K562 (cell line): ENCODE results near the gene OVCH2. TPM values are rescaled to one million over a fixed set of nuclear protein-coding genes. Genes with fewer than 3 reads are reported as not detected.

Experiments
- ATAC-seq: fragments of 200-7000 bp; cut with Tn5 transposase; 3 replicates; pipeline ENCODE4 v1.9.1; 2020; ENCODE audit warnings: moderate library complexity
- BruUV-seq: library from RNA; stranded (reverse); fragments of 400-500 nt; replicated peaks from 2 replicates; lab custom pipeline; 2021; lab: Mats Ljungman, UMichigan
- CTCF ChIA-PET: fragments of 300-600 bp; formaldehyde crosslinking; extraction: SDS; loops from one replicate; lab custom pipeline; 2021; ENCODE audit warnings: low intra/inter-chr PET ratio; lab: Yijun Ruan, JAX
- POLR2A ChIA-PET: fragments of 300-600, 350-650 bp; sonication (Branson Sonifier 250); formaldehyde crosslinking; extraction: SDS; loops from one replicate; lab custom pipeline; 2021; ENCODE audit warnings: antibody characterized with exemption, inconsistent platforms; lab: Yijun Ruan, JAX
- DNase-seq, 4 experiments: peaks; one replicate each; pipeline versions ENCODE4 v3.0.0 to v3.0.0-alpha.2; 2011 to 2018; ENCODE audit warnings: low spot score in 3 of 4, mixed read lengths in 3 of 4; ENCODE audit errors: extremely low read depth in 1 of 4
- FAIRE-seq: peaks from 2 replicates; lab custom pipeline; 2011; peaks lifted over from hg19 to GRCh38; lab: Jason Lieb, UNC
- H2AFZ ChIP-seq: 2 replicates; pipeline ENCODE4 v1.6.0; 2011; ENCODE audit warnings: low read depth, low read length, control low read depth, inconsistent platforms
- H3K27ac ChIP-seq: fragments of 200-600 bp; 3 replicates; pipeline ENCODE4 v1.8.0; 2011; ENCODE audit warnings: low read depth, mild to moderate bottlenecking, control low read depth, inconsistent platforms, low read length, moderate library complexity, mixed read lengths; ENCODE audit errors: extremely low read depth
- H3K27me3 ChIP-seq, 2 experiments: fragments of 300-600 bp in 1 of 2; 2 replicates in 1 of 2; 3 replicates in 1 of 2; pipeline versions ENCODE4 v1.6.0 to v1.8.0; 2011; ENCODE audit warnings: inconsistent platforms in 2 of 2, low read length in 2 of 2, mild to moderate bottlenecking in 1 of 2, mixed read lengths in 1 of 2, moderate library complexity in 1 of 2; ENCODE audit not compliant: control insufficient read depth in 2 of 2, insufficient read depth in 2 of 2
- H3K36me3 ChIP-seq: fragments of 300-600 bp; 3 replicates; pipeline ENCODE4 v1.8.0; 2011; ENCODE audit warnings: mild to moderate bottlenecking, low read length, inconsistent platforms; ENCODE audit not compliant: control insufficient read depth, insufficient read depth
- H3K4me1 ChIP-seq, 2 experiments: fragments of 200-600 bp in 1 of 2; replicated peaks in 1 of 2; 2 replicates in 1 of 2; 3 replicates in 1 of 2; pipeline versions ENCODE4 v1.5.1 to v1.8.0; 2011; ENCODE audit warnings: inconsistent platforms in 2 of 2, low read length in 2 of 2, mild to moderate bottlenecking in 1 of 2, mixed read lengths in 1 of 2, moderate library complexity in 1 of 2; ENCODE audit not compliant: control insufficient read depth in 2 of 2, insufficient read depth in 2 of 2
- H3K4me2 ChIP-seq: 2 replicates; pipeline ENCODE4 v1.6.1; 2011; ENCODE audit warnings: low read length, control low read depth, inconsistent platforms, mixed read lengths; ENCODE audit not compliant: insufficient read depth
- H3K4me3 ChIP-seq: fragments of 200-600 bp; sonication (generic), shearing (Covaris generic); 2 replicates; pipeline ENCODE4 v1.5.1; 2016; ENCODE audit warnings: control low read depth, inconsistent platforms
- H3K79me2 ChIP-seq: fragments of 200-600 bp; 3 replicates; pipeline ENCODE4 v1.8.0; 2011; ENCODE audit warnings: low read length, inconsistent platforms; ENCODE audit not compliant: control insufficient read depth, insufficient read depth
- H3K9ac ChIP-seq, 2 experiments: 2 replicates each; pipeline versions ENCODE4 v1.6.0 to v1.6.1; 2011; ENCODE audit warnings: low read depth in 2 of 2, low read length in 2 of 2, control low read depth in 1 of 2, inconsistent platforms in 1 of 2, mild to moderate bottlenecking in 1 of 2, mixed read lengths in 1 of 2; ENCODE audit not compliant: insufficient read depth in 1 of 2
- H3K9me1 ChIP-seq: one replicate; pipeline ENCODE4 v1.6.0; 2011; ENCODE audit warnings: inconsistent platforms, mild to moderate bottlenecking, low read length, moderate library complexity; ENCODE audit not compliant: control insufficient read depth, insufficient read depth
- H3K9me3 ChIP-seq: replicated peaks from 2 replicates; pipeline ENCODE4 v1.5.1; 2011; ENCODE audit warnings: low read depth, low read length, inconsistent platforms; ENCODE audit not compliant: control insufficient read depth, insufficient read depth
- H4K20me1 ChIP-seq: replicated peaks from 2 replicates; pipeline ENCODE4 v1.6.1; 2011; ENCODE audit warnings: low read length, inconsistent platforms, mixed read lengths; ENCODE audit not compliant: control insufficient read depth, insufficient read depth
- ATF3 ChIP-seq, 2 experiments: fragments of 450-650 bp in 1 of 2; sonication (generic) in 1 of 2; formaldehyde crosslinking in 1 of 2; IDR thresholded peaks in 1 of 2; conservative IDR thresholded peaks in 1 of 2; 2 replicates each; pipeline versions ENCODE4 v1.6.1 to v1.8.1; 2016 to 2023; ENCODE audit warnings: mild to moderate bottlenecking in 2 of 2, moderate library complexity in 2 of 2, inconsistent platforms in 1 of 2, missing genetic modification reagents in 1 of 2
- BCL6 ChIP-seq: fragments of 250-450 bp; sonication (Bioruptor Pico); IDR thresholded peaks from 2 replicates; pipeline ENCODE4 v1.4.0; 2020
- CREB5 ChIP-seq: fragments of 250-450 bp; sonication (Bioruptor Pico); IDR thresholded peaks from 2 replicates; pipeline ENCODE4 v1.5.0; 2020; ENCODE audit warnings: mild to moderate bottlenecking
- ESRRB ChIP-seq: fragments of 250-450 bp; sonication (Bioruptor Pico); IDR thresholded peaks from 2 replicates; pipeline ENCODE4 v1.5.0; 2020; ENCODE audit warnings: mild to moderate bottlenecking, moderate library complexity, borderline replicate concordance
- MXI1 ChIP-seq: IDR thresholded peaks from 2 replicates; pipeline ENCODE4 v1.6.1; 2011; ENCODE audit warnings: low read depth, mild to moderate bottlenecking, improper control_type of control experiment, low read length
- NFIX ChIP-seq: fragments of 250-450 bp; sonication (Bioruptor Pico); IDR thresholded peaks from 2 replicates; pipeline ENCODE4 v1.4.0; 2020; ENCODE audit warnings: low read depth, mild to moderate bottlenecking, moderate library complexity
- PPARD ChIP-seq: fragments of 250-450 bp; sonication (Bioruptor Pico); IDR thresholded peaks from 2 replicates; pipeline ENCODE4 v1.8.0; 2022; ENCODE audit warnings: inconsistent platforms, mild to moderate bottlenecking, moderate library complexity
- PRDM10 ChIP-seq: fragments of 450-650 bp; IDR thresholded peaks from 2 replicates; pipeline ENCODE4 v1.6.1; 2018; ENCODE audit not compliant: partially characterized antibody
- PYGO2 ChIP-seq: fragments of 450-650 bp; IDR thresholded peaks from 2 replicates; pipeline ENCODE4 v1.6.1; 2016; ENCODE audit warnings: mild to moderate bottlenecking, missing genetic modification characterization, moderate library complexity, missing compliant biosample characterization
- RBM15 ChIP-seq: fragments of 200-400 bp; formaldehyde crosslinking; IDR thresholded peaks from 2 replicates; pipeline ENCODE4 v1.6.1; 2018; ENCODE audit warnings: mild to moderate bottlenecking, low read length, moderate library complexity; ENCODE audit not compliant: insufficient read depth
- RBM34 ChIP-seq: fragments of 200-400 bp; formaldehyde crosslinking; IDR thresholded peaks from 2 replicates; pipeline ENCODE4 v1.6.1; 2018; ENCODE audit warnings: low read length, borderline replicate concordance; ENCODE audit not compliant: insufficient read depth
- ZNF431 ChIP-seq: sonication (generic); formaldehyde crosslinking; IDR thresholded peaks from 2 replicates; pipeline ENCODE4 v1.8.0; 2022; ENCODE audit warnings: mild to moderate bottlenecking, missing genetic modification reagents
- WGBS: fragments of 100-300 bp; shearing (Covaris generic); methylation state at CpG from one replicate; pipeline ENCODE4 v1.1.6; 2016; ENCODE audit warnings: low coverage, mixed read lengths; ENCODE audit not compliant: insufficient coverage; ENCODE audit errors: missing lambda C conversion rate; 5-methylcytosine and 5-hydroxymethylcytosine counted together
- in situ Hi-C: fragments of 300-500 bp; cut with MboI; formaldehyde crosslinking; loops from 4 replicates; pipeline ENCODE4 v1.15.0; 2018; ENCODE audit warnings: inconsistent platforms, mixed read lengths
- intact Hi-C: fragments of 100-400 bp; cut with micrococcal nuclease; formaldehyde crosslinking; loops from 2 replicates; pipeline ENCODE4 v1.14.2; 2022
- polyA plus RNA-seq, 8 experiments: library from polyadenylated mRNA; depleted of rRNA in 4 of 8; stranded (reverse) in 5 of 8; unstranded in 3 of 8; fragments of >200 nt; fragmentation: Nextera tagmentation in 2 of 8; fragmentation: Illumina TruSeq in 1 of 8; extraction: Ambion mirVana in 2 of 8; extraction: Trizol in 1 of 8; gene quantifications; 2 replicates each; pipeline versions ENCODE4 v1.2.1 to v1.2.3, GENCODE V29; 2011 to 2014; ENCODE audit warnings: inconsistent platforms in 1 of 8, missing spikeins in 1 of 8
- total RNA-seq, 7 experiments: library from RNA; depleted of rRNA in 6 of 7; stranded (reverse); fragments of >200 nt in 6 of 7; fragmentation: Illumina TruSeq in 2 of 7; extraction: Trizol in 2 of 7; gene quantifications; 2 replicates each; pipeline versions ENCODE4 v1.2.1 to v1.2.3, GENCODE V29; 2011 to 2021; ENCODE audit warnings: low replicate concordance in 1 of 7
- TF ChIP-seq, protein P1 (sequence below): IDR thresholded peaks from 2 replicates; pipeline ENCODE4 v1.6.1; 2011; ENCODE audit warnings: borderline replicate concordance, low read depth, mild to moderate bottlenecking, moderate library complexity, low read length; ENCODE audit not compliant: insufficient read depth, poor library complexity, severe bottlenecking

Gene OVCH2
- total and polyA plus RNA-seq, 9 of the 15 experiments (the other 6 are each of a cell fraction or from before 2014, with no cell fraction given), result not detected

- ChIA-PET POLR2A (interaction anchor here (0.6 to 1.0 kb wide), 2 partner anchors 86 to 144 kb away, joined by 3 to 4 read pairs; no protein-coding TSS in a partner anchor), CTCF (interaction anchor here (0.6 to 1.8 kb wide), 5 partner anchors 43 to 558 kb away, joined by 3 to 17 read pairs (median 4); no protein-coding TSS in a partner anchor)
- Histone ChIP-seq H3K4me2 (no peak overlapping the region), H3K9me3 (no peaks in the 10 kb centered on the region), H3K4me1 (peaks cover 0 to 2% of the 10 kb centered on the region in 2 experiments; a peak in 1 of 5 replicates), H3K4me3 (no peak overlapping the region), H4K20me1 (no peaks in the 10 kb centered on the region; the same call in 1 of the 2 replicates), H3K9ac (no peak overlapping the region), H3K27ac (no peak overlapping the region), H3K9me1 (no peaks in the 10 kb centered on the region), H3K27me3 (peaks cover 0 to 24% of the 10 kb centered on the region in 2 experiments; a peak in 2 of 5 replicates), H2AFZ (no peak overlapping the region), H3K79me2 (no peaks in the 10 kb centered on the region), H3K36me3 (no peaks in the 10 kb centered on the region)
- no peak for DNase-seq
- FAIRE-seq, result no peak
- ATAC-seq, result no peak; the same call in 1 of the 3 replicates
- in situ Hi-C loops (loop anchor here (25.0 kb wide), 1 partner anchor 569 kb away; the partner anchor contains the start of gene RBMXL2), intact Hi-C loops (loop anchor here (1.0 to 2.0 kb wide), 4 partner anchors 85 to 558 kb away; partner anchors contain the start of gene PPFIBP2)
- no TSS peak for BruUV-seq
- WGBS, result 9% methylated on average over 9 of the region's 11 CpGs
- TF ChIP-seq RBM15 (no peak), ATF3 (IDR thresholded peaks at IDR 0.05) (no peak), ATF3 (CRISPR knock-in tag; conservative IDR thresholded peaks at IDR 0.05) (no peak), ZNF431 (CRISPR knock-in tag) (no peak), NFIX (no peak), CREB5 (no peak), ESRRB (CRISPR knock-in tag) (no peak), BCL6 (CRISPR knock-in tag) (no peak), PYGO2 (tag) (no peak), MXI1 (no peak), PRDM10 (no peak), PPARD (no peak), RBM34 (no peak)
- TF ChIP-seq, protein P1, sequence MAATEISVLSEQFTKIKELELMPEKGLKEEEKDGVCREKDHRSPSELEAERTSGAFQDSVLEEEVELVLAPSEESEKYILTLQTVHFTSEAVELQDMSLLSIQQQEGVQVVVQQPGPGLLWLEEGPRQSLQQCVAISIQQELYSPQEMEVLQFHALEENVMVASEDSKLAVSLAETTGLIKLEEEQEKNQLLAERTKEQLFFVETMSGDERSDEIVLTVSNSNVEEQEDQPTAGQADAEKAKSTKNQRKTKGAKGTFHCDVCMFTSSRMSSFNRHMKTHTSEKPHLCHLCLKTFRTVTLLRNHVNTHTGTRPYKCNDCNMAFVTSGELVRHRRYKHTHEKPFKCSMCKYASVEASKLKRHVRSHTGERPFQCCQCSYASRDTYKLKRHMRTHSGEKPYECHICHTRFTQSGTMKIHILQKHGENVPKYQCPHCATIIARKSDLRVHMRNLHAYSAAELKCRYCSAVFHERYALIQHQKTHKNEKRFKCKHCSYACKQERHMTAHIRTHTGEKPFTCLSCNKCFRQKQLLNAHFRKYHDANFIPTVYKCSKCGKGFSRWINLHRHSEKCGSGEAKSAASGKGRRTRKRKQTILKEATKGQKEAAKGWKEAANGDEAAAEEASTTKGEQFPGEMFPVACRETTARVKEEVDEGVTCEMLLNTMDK, result no peak
These were observed 49.6 kb downstream of the OVCH2 start for GRCh38 chr11:7656704-7657103.
